Activated naive CD4-positive, alpha-beta T cell treated with anti-CD3 and anti-CD28 coated beads, Interleukin-2, amount 10 ng/mL, durations not matched to agents 7 days and 5 days (primary cell): ENCODE results near the gene RAD23A.
"Not testable (repeated sequence)": the region's sequence is repeated elsewhere in the genome, so short reads cannot be mapped to it uniquely, and the experiment has no call there.

ENCODE experiments used
- CTCF ChIA-PET: fragments of 350-600 bp; sonication (Branson Sonifier 250); formaldehyde crosslinking; loops from one replicate; lab custom pipeline; 2021; ENCODE audit warnings: antibody characterized with exemption; lab: Charles Lee
- DNase-seq: peaks from one replicate; pipeline ENCODE4 v3.0.0-alpha.2; 2020
- H3K27ac Mint-ChIP-seq: one replicate; pipeline ENCODE4 v1.8.0; 2021; ENCODE audit warnings: mild to moderate bottlenecking, moderate library complexity, mixed read lengths
- H3K27me3 Mint-ChIP-seq: one replicate; pipeline ENCODE4 v1.8.0; 2021; ENCODE audit warnings: mild to moderate bottlenecking, mixed read lengths
- H3K36me3 Mint-ChIP-seq: one replicate; pipeline ENCODE4 v1.8.0; 2021; ENCODE audit warnings: mixed read lengths
- H3K4me1 Mint-ChIP-seq: one replicate; pipeline ENCODE4 v1.8.0; 2021; ENCODE audit warnings: mixed read lengths
- H3K4me3 Mint-ChIP-seq: one replicate; pipeline ENCODE4 v1.8.0; 2021; ENCODE audit warnings: mild to moderate bottlenecking, moderate library complexity, mixed read lengths
- H3K9me3 Mint-ChIP-seq: one replicate; pipeline ENCODE4 v1.8.0; 2021; ENCODE audit warnings: mixed read lengths

Gene RAD23A

GRCh38 chr19:12946092-12946721, 545 bp downstream of the RAD23A start:
- peaks cover 65% of the 10 kb centered on the region for H3K4me1 Mint-ChIP-seq

DNA sequence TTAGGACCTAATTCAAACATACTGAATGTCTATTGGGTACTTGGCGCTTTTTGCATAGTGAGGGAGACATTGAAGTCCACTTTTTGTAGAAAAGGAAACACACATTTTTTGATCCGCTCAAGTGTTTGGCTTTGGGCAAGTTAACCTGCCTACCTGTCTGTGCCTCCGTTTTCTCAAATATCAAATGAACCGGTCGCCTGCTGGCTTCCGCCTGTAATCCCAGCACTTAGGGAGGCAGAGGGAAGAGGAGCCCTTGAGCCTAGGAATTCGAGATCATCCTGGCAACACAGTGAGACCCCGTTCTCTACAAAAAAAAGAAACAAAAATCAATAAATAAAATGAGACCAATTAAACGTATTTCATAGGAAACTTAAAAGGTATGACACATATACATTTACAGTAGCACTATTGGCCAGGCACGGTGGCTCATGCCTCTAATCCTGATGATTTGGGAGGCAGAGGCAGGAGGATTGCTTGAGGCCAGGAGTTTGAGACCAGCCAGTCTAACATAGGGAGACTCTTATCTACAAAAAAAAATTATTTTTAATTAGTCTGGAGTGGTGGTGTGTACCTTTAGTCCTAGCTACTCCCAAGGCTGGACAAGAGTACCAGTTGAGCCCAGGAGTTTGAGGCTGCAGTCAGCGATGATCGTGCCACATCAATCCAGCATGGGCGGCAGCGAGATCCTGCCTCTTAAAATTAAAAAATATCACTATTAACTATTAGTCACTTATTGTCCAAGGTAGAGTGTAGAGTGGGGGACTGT, 1.3 kb downstream of the RAD23A start:
- Mint-ChIP-seq H3K36me3 (peaks cover 79% of the 10 kb centered on the region), H3K4me1 (peaks cover 59% of the 10 kb centered on the region), H3K27me3 (peaks cover 5% of the 10 kb centered on the region)

More at GRCh38 chr19:12946092-12946721, 545 bp downstream of the RAD23A start:
- peak overlapping the region; percentile 95 for H3K27ac Mint-ChIP-seq
- peak overlapping the region; percentile 91 for H3K4me3 Mint-ChIP-seq
- peaks cover 5% of the 10 kb centered on the region for H3K27me3 Mint-ChIP-seq
- CTCF ChIA-PET, result interaction anchor here (1.3 kb wide), 1 partner anchor 19 kb away, joined by 8 read pairs; no protein-coding TSS in a partner anchor
- no peaks in the 10 kb centered on the region for H3K9me3 Mint-ChIP-seq
- DNase-seq, result peak; percentile 69
- peaks cover 77% of the 10 kb centered on the region for H3K36me3 Mint-ChIP-seq

GRCh38 chr19:12947702-12948611, 2.3 kb downstream of the RAD23A start:
- peaks cover 5% of the 10 kb centered on the region for H3K27me3 Mint-ChIP-seq
- DNase-seq, result no peak
- H3K36me3 Mint-ChIP-seq, result peaks cover 77% of the 10 kb centered on the region
- peaks cover 53% of the 10 kb centered on the region for H3K4me1 Mint-ChIP-seq
- no peak overlapping the region for H3K27ac Mint-ChIP-seq
- CTCF ChIA-PET, result interaction anchor here (1.2 to 1.3 kb wide), 2 partner anchors 17 to 63 kb away, joined by 3 to 7 read pairs; no protein-coding TSS in a partner anchor
- no peaks in the 10 kb centered on the region for H3K9me3 Mint-ChIP-seq
- H3K4me3 Mint-ChIP-seq, result peak overlapping the region; percentile 45

More for the DNA sequence above, 1.3 kb downstream of the RAD23A start:
- CTCF ChIA-PET, result interaction anchor here (0.5 to 1.3 kb wide), 3 partner anchors 18 to 21 kb away, joined by 4 to 8 read pairs (median 7); no protein-coding TSS in a partner anchor
- H3K9me3 Mint-ChIP-seq, result no peaks in the 10 kb centered on the region
- peak overlapping the region; percentile 91 for H3K4me3 Mint-ChIP-seq
- DNase-seq, result no peak
- H3K27ac Mint-ChIP-seq, result peak overlapping the region; percentile 95

DNA sequence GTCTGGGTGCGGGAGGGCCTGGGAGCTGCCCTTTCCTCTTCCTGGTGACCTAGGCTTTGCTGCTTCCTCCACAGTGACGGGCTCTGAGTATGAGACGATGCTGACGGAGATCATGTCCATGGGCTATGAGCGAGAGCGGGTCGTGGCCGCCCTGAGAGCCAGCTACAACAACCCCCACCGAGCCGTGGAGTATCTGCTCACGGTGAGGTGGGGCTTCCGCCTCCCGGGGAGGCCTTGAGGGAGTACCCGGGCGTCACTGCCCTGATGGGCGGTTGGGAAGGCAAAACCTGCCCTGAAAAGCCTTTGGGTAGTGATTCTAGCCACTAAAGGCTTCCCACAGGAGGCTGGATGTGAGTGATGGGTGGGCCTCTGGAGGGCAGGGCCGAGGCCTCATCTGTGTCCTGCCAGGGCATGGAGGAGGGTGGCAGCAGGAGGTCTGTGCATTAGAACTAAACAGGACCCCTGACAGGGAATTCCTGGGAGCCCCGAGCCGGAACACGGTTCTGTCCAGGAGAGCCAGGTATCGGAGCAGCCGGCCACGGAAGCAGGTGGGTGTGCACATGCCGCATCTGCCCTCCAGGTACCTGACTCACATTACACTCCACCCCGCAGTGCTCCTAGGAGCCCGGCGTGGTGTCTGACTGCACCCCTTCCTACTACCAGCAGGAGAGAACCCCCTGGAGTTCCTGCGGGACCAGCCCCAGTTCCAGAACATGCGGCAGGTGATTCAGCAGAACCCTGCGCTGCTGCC, 3.1 kb downstream of the RAD23A start:
- Mint-ChIP-seq H3K4me3 (no peak overlapping the region), H3K36me3 (peaks cover 74% of the 10 kb centered on the region), H3K9me3 (no peaks in the 10 kb centered on the region), H3K4me1 (peaks cover 47% of the 10 kb centered on the region), H3K27me3 (peaks cover 5% of the 10 kb centered on the region), H3K27ac (no peak overlapping the region)
- no peak for DNase-seq
- CTCF ChIA-PET, result interaction anchor here (1.2 to 1.3 kb wide), 2 partner anchors 16 to 64 kb away, joined by 3 to 7 read pairs; no protein-coding TSS in a partner anchor

- H3K36me3 Mint-ChIP-seq, result peaks cover 72% of the 10 kb centered on the region
Measured at GRCh38 chr19:12949363-12950283, 4.0 kb downstream of the RAD23A start.

DNA sequence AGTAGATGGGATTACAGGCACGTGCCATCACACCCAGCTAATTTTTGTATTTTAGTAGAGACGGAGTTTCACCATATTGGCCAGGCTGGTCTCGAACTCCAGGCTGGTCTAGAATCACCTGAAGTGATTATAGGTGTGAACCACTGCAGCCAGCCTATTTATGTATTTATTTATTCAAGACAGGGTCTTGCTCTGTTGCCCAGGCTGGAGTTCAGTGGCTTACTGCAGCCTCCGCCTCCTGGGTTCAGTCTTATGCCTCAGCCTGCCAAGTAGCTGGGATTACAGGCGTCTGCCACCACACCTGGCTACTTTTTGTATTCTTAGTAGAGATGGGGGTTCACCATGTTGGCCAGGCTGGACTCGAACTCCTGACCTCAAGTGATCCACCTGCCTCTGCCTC, 6.4 kb downstream of the RAD23A start:
- H3K4me3 Mint-ChIP-seq, H3K9me3 Mint-ChIP-seq, DNase-seq, H3K27me3 Mint-ChIP-seq, CTCF ChIA-PET, H3K27ac Mint-ChIP-seq: not testable (repeated sequence)
- Mint-ChIP-seq H3K36me3 (peaks cover 60% of the 10 kb centered on the region), H3K4me1 (peaks cover 44% of the 10 kb centered on the region)

More at GRCh38 chr19:12949363-12950283, 4.0 kb downstream of the RAD23A start:
- CTCF ChIA-PET, result interaction anchor here (0.6 to 1.8 kb wide), 2 partner anchors 16 to 85 kb away, joined by 3 to 8 read pairs; no protein-coding TSS in a partner anchor
- peak overlapping the region; percentile 67 for H3K27ac Mint-ChIP-seq
- H3K27me3 Mint-ChIP-seq, result peaks cover 5% of the 10 kb centered on the region
- peaks cover 45% of the 10 kb centered on the region for H3K4me1 Mint-ChIP-seq
- no peaks in the 10 kb centered on the region for H3K9me3 Mint-ChIP-seq
- no peak for DNase-seq
- no peak overlapping the region for H3K4me3 Mint-ChIP-seq

GRCh38 chr19:12952488-12953137, 7.0 kb downstream of the RAD23A start:
- CTCF ChIA-PET, result interaction anchor here (1.2 to 4.9 kb wide), 2 partner anchors 12 to 68 kb away, joined by 3 to 30 read pairs; no protein-coding TSS in a partner anchor

GRCh38 chr19:12953138-12953798, 7.6 kb downstream of the RAD23A start:
- no peak overlapping the region for H3K4me3 Mint-ChIP-seq
- peaks cover 53% of the 10 kb centered on the region for H3K36me3 Mint-ChIP-seq
- CTCF ChIA-PET, result interaction anchor here (1.2 to 4.9 kb wide), 2 partner anchors 12 to 68 kb away, joined by 3 to 30 read pairs; no protein-coding TSS in a partner anchor
- no peaks in the 10 kb centered on the region for H3K27me3 Mint-ChIP-seq
- H3K27ac Mint-ChIP-seq, result no peak overlapping the region
- H3K4me1 Mint-ChIP-seq, result peaks cover 43% of the 10 kb centered on the region
- no peak for DNase-seq
- H3K9me3 Mint-ChIP-seq, result no peaks in the 10 kb centered on the region

More at GRCh38 chr19:12952488-12953137, 7.0 kb downstream of the RAD23A start:
- Mint-ChIP-seq H3K9me3 (no peaks in the 10 kb centered on the region), H3K27ac (no peak overlapping the region), H3K27me3 (no peaks in the 10 kb centered on the region), H3K4me3 (no peak overlapping the region), H3K4me1 (peaks cover 44% of the 10 kb centered on the region), H3K36me3 (peaks cover 60% of the 10 kb centered on the region)
- DNase-seq, result no peak

DNA sequence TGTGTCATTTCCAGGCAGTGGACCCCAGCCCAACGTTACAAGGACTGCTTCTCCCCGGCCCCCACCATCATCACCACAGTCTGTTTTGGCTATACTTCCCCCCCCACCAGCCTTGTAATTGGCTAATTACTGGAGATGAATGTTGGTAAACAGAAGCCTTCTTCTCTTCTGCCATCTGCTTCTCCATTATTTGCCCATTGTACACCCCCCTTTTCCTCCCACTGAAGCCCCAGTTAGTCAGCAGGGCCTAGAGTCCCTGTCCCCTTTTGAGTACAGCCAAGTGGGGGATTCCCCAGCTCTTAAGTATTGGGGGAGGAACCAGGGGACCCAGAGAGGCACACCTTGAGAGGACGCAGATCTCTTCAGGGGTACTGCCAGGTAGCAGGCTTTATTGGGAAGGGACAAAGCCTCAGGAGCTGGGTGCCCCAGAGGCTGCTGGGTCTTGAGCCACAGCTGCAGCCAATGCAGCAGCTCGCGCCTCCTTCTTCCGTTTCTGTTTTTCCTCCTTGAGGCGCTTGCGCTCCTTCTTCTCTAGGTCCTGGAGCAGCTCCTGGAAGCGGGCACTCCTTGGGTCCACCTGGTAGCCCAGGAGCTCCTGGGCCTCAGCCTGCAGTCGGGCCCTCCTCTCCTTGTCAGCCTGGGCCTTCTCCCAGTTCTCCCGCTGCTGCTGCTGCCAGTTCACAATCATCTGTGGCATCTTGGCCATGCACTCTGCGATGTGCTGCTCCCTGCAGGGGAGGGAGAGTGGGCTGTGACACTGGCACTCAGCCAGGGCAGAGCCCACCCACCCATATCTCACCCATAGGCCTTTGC, 8.3 kb downstream of the RAD23A start:
- CTCF ChIA-PET, result interaction anchor here (4.9 kb wide), 1 partner anchor 11 kb away, joined by 30 read pairs; no protein-coding TSS in a partner anchor
- Mint-ChIP-seq H3K36me3 (peaks cover 50% of the 10 kb centered on the region), H3K27me3 (no peaks in the 10 kb centered on the region), H3K4me3 (no peak overlapping the region), H3K9me3 (no peaks in the 10 kb centered on the region), H3K27ac (peak overlapping the region; percentile 84), H3K4me1 (peaks cover 44% of the 10 kb centered on the region)
- DNase-seq, result no peak

DNA sequence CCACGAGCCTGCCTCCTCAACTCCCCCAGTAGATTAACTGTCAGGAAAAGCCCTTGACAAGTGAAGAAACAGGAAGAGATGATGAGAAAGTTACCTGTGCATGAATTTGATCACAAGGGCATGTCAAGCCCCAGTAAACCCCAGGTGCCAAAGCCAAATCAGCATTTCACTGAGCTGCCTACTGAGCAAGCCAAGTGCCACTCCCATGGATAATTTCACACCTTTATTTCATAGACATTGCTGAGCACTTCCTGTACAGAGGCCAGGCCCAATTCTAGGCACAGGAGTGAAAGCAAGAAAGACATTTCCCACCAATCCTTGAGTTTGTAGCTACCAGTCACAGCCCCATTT, 8.9 kb downstream of the RAD23A start:
- Mint-ChIP-seq H3K36me3 (peaks cover 45% of the 10 kb centered on the region), H3K27ac (peak overlapping the region; percentile 84), H3K9me3 (no peaks in the 10 kb centered on the region), H3K4me1 (peaks cover 44% of the 10 kb centered on the region), H3K27me3 (no peaks in the 10 kb centered on the region), H3K4me3 (no peak overlapping the region)
- DNase-seq, result no peak
- CTCF ChIA-PET, result interaction anchor here (4.9 kb wide), 1 partner anchor 10 kb away, joined by 30 read pairs; no protein-coding TSS in a partner anchor

- Mint-ChIP-seq H3K36me3 (peaks cover 36% of the 10 kb centered on the region), H3K27ac (peak overlapping the region; percentile 87), H3K4me1 (peaks cover 37% of the 10 kb centered on the region), H3K4me3 (peak overlapping the region; percentile 84)
- not testable (repeated sequence) for H3K27me3 Mint-ChIP-seq, H3K9me3 Mint-ChIP-seq, DNase-seq
- CTCF ChIA-PET, result interaction anchor here (0.6 to 4.9 kb wide), 4 partner anchors 9 to 1492 kb away, joined by 3 to 30 read pairs (median 5); no protein-coding TSS in a partner anchor
Measured at GRCh38 chr19:12955575-12955974, 9.9 kb downstream of the RAD23A start.
